Spinal cord (tissue), 10 donors: ENCODE results near the gene BIRC2. TPM values are rescaled to one million over a fixed set of nuclear protein-coding genes. Genes with fewer than 3 reads are reported as not detected.

ENCODE experiments used
- DNase-seq, 6 donors: peaks; one replicate each; pipeline versions ENCODE4 v3.0.0 to v3.0.0-alpha.2; 2013 to 2015; ENCODE audit warnings: low spot score in 6 of 6, low read depth in 4 of 6
- H3K27ac ChIP-seq: one replicate; pipeline ENCODE4 v1.5.1; 2013; ENCODE audit warnings: low read depth, low read length, control low read depth
- H3K27me3 ChIP-seq: one replicate; pipeline ENCODE4 v1.6.1; 2013; ENCODE audit warnings: low read length; ENCODE audit not compliant: control insufficient read depth, insufficient read depth
- H3K36me3 ChIP-seq: one replicate; pipeline ENCODE4 v1.6.1; 2013; ENCODE audit warnings: low read length; ENCODE audit not compliant: control insufficient read depth, insufficient read depth
- H3K4me1 ChIP-seq: one replicate; pipeline ENCODE4 v1.6.1; 2013; ENCODE audit warnings: low read length; ENCODE audit not compliant: control insufficient read depth, insufficient read depth
- H3K4me3 ChIP-seq: one replicate; pipeline ENCODE4 v1.5.1; 2013; ENCODE audit warnings: low read depth, low read length, control low read depth
- H3K9me3 ChIP-seq: one replicate; pipeline ENCODE4 v1.6.1; 2013; ENCODE audit warnings: low read length; ENCODE audit not compliant: control insufficient read depth, insufficient read depth
- WGBS: methylation state at CpG from one replicate; pipeline ENCODE4 v1.1.5; 2013; ENCODE audit warnings: missing lambda C conversion rate; ENCODE audit not compliant: insufficient coverage; 5-methylcytosine and 5-hydroxymethylcytosine counted together
- polyA plus RNA-seq, 2 donors: library from polyadenylated mRNA; unstranded; fragments of 120-200 nt; gene quantifications; one replicate each; pipeline ENCODE4 v1.2.1, GENCODE V29; 2013; ENCODE audit not compliant: insufficient read length in 2 of 2
- total RNA-seq, 2 donors: library from RNA; depleted of rRNA in 1 of 2; stranded (reverse); fragments of 120-200 nt in 1 of 2; fragments of >200 nt in 1 of 2; gene quantifications; one replicate each; pipeline versions ENCODE4 v1.2.3 to v1.2.4, GENCODE V29; 2013 to 2014
- donor health status: healthy.

Gene BIRC2
- total and polyA plus RNA-seq, 4 donors, result 47.1 to 109 (median 76.9) TPM

DNA sequence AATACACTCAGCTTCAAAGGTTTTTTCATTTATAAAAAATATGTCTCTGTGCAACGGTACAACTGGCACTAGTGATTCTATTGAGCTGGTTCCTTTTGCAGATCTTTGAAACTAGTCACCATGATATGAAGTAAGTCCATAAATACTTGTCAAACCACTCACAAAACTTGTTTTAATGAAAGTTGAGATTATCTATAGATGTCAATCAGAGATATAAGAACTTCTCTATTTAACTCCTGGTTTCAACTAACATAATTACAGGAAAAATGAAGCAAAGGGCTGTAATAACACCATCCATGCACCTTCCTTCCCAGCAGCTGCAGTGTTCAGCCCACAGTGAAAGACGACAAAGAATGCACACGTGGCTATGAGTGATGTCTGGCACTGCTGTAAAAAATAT, 60.9 kb downstream of the BIRC2 start:
- Histone ChIP-seq H3K4me3 (no peak overlapping the region), H3K27ac (no peak overlapping the region), H3K4me1 (no peaks in the 10 kb centered on the region), H3K36me3 (peaks cover 4% of the 10 kb centered on the region), H3K9me3 (no peaks in the 10 kb centered on the region), H3K27me3 (no peaks in the 10 kb centered on the region)
- no peak for DNase-seq
- WGBS, result no CpG with 5 or more reads among the region's 3 CpGs

DNA sequence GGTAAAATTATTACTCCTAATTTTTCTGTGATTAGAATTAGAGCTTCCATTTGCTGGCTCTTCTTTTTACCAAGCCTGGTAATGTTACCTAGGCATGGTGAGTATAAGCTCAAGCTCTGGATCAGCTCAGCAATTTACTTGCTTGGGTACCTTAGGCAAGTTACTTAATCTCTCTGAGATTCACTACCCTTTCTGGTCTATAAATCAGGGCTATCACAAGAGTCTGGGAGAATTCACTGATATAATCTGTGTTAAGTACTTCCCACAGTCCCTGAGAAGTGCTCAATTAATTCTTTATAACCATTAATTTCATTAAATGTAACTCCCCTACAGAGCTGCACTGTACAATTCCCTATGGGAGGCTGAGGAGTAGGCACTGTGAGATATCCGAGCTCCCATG, 61.3 kb downstream of the BIRC2 start:
- Histone ChIP-seq H3K4me1 (no peaks in the 10 kb centered on the region), H3K4me3 (no peak overlapping the region), H3K27me3 (no peaks in the 10 kb centered on the region), H3K27ac (no peak overlapping the region), H3K9me3 (no peaks in the 10 kb centered on the region), H3K36me3 (peaks cover 2% of the 10 kb centered on the region)
- WGBS, result no CpG with 5 or more reads among the region's 1 CpG
- peak in 1 of 6 donors; percentile 37 for DNase-seq

DNA sequence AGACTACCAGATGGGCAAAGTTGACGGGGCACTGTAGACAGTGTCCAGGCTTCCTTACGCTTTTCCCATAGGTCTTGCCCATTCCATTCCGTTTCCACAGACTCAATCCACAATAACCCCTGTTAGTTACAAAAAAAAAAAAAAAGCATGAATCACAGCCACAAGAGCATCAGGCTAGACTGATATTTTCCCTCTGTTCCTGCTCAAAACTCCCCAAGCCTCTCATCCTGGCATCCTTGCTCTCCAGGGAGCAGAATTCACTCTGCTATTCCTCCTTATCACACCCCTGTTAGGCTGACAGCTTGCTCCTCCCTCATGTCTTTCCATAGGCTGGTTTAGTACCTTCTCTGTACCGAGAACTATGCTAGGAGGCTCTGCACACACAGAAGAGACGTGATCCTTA, 63.4 kb downstream of the BIRC2 start:
- Histone ChIP-seq H3K4me1 (no peaks in the 10 kb centered on the region), H3K27me3 (no peaks in the 10 kb centered on the region), H3K4me3 (no peak overlapping the region), H3K36me3 (peaks cover 2% of the 10 kb centered on the region), H3K27ac (no peak overlapping the region), H3K9me3 (peaks cover 7% of the 10 kb centered on the region)
- WGBS, result 73% methylated on average over 3 of the region's 5 CpGs
- DNase-seq, result peak in 1 of 6 donors; percentile 45

DNA sequence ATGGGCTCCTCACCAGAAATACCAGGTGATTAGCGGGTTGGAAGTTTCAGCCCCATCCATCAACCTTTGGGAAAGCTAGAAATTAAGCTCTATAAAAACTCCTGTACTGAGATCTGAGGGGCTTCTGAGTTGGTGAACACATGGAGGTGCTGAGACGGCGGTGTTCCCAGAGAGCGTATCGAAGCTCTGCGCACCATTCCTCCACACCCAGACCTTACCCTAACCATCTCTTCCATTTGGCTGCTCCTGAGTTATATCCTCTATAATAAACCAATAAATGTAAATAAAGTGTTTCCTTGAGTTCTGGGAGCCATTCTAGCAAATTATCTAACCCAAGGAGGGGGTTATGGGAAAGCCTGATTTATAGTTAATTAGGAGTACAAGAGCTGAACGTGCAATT, 64.1 kb downstream of the BIRC2 start:
- Histone ChIP-seq H3K4me1 (no peaks in the 10 kb centered on the region), H3K27me3 (no peaks in the 10 kb centered on the region), H3K9me3 (peaks cover 7% of the 10 kb centered on the region), H3K36me3 (peaks cover 2% of the 10 kb centered on the region), H3K27ac (no peak overlapping the region), H3K4me3 (no peak overlapping the region)
- peak in 1 of 6 donors; percentile 57 for DNase-seq
- 50% methylated on average over 1 of the region's 7 CpGs for WGBS

DNA sequence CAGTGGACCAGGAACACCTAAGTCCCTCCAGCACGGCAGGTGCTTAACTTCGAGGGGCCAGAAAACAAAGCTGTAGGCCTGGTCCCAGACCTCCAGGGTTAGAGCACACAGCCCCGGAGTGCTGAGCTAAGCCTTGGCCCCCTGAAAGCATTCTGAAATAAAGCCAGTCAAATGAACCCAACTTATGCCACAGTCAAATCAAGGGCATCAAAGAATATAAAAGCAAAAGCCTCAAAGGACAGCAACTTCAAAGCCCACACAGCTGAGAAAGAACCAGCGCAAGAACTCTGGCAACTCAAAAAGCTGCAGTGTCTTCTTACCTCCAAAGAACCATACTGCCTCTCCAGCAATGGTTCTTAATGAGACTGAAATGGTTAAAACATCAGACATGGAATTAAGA, 66.5 kb downstream of the BIRC2 start:
- no peaks in the 10 kb centered on the region for H3K4me1 ChIP-seq
- no peaks in the 10 kb centered on the region for H3K27me3 ChIP-seq
- no peak overlapping the region for H3K4me3 ChIP-seq
- no peak for DNase-seq
- H3K27ac ChIP-seq, result no peak overlapping the region
- 98% methylated on average over 4 of the region's 4 CpGs for WGBS
- peaks cover 2% of the 10 kb centered on the region for H3K36me3 ChIP-seq
- H3K9me3 ChIP-seq, result peaks cover 10% of the 10 kb centered on the region

DNA sequence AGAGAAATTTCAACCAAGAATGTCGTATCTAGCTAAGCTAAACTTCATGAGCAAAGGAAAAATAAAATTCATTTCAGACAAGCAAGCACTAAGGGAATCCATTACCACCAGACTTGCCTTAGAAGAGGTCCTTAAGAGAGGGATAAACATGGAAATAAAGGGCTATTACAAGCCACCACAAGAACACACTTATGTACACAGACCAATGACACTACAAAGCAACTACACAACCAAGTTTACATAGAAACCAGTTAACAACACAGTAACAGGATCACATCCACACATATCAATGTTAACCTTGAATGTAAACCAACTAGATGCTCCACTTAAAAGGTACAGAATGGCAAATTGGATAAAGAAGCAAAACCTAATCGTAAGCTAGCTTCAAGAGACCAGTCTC, 67.5 kb downstream of the BIRC2 start:
- Histone ChIP-seq H3K4me3 (no peak overlapping the region), H3K4me1 (no peaks in the 10 kb centered on the region), H3K27me3 (no peaks in the 10 kb centered on the region), H3K9me3 (peaks cover 10% of the 10 kb centered on the region), H3K36me3 (peaks cover 2% of the 10 kb centered on the region), H3K27ac (no peak overlapping the region)
- DNase-seq, result no peak
- WGBS, result 100% methylated on average over 1 of the region's 2 CpGs

DNA sequence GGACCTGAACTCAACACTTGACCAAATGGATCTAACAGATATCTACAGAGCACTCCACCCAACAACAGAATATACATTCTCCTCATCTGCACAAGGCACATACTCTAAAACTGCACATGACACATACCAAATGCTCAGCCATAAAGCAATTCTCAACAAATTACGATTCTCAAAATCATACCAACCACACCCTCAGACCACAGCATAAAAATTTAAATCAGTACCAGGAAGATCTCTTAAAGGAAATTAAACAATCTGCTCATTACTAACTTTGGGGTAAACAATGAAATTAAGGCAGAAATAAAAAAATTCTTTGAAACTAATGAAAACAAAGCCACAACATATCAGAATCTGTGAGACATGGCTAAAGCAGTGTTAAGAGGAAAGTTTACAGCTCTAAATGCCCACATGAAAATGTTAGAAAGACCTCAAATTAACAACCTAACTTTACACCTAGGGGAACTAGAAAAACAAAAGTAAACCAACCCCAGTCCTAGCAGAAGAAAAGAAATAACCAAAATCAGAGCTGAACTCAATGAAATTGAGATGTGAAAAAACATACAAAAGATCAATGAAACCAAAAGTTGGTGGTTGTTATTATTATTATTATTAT, 68.4 kb downstream of the BIRC2 start:
- Histone ChIP-seq H3K27me3 (no peaks in the 10 kb centered on the region), H3K27ac (no peak overlapping the region), H3K36me3 (peaks cover 2% of the 10 kb centered on the region), H3K4me1 (no peaks in the 10 kb centered on the region), H3K9me3 (peaks cover 10% of the 10 kb centered on the region), H3K4me3 (no peak overlapping the region)
- no peak for DNase-seq
- 100% methylated on average over 1 of the region's 1 CpG for WGBS

DNA sequence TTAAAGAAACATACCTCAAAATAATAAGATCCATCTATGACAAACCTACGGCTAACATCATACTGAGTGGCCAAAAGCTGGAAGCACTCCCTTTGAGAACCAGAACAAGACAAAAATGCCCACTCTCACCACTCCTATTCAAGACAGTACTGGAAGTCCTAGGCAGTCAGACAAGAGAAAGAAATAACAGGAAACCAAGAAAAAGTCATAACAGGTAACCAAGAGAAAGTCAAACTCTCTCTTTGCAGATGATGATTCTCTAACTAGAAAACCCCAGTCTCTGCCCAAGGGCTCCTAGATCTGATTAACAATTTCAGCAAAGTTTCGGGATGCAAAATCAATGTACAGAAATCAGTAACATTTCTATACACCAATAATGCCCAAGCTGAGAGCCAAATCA, 70.0 kb downstream of the BIRC2 start:
- peaks cover 10% of the 10 kb centered on the region for H3K9me3 ChIP-seq
- no peaks in the 10 kb centered on the region for H3K27me3 ChIP-seq
- H3K4me1 ChIP-seq, result no peaks in the 10 kb centered on the region
- peaks cover 2% of the 10 kb centered on the region for H3K36me3 ChIP-seq
- H3K27ac ChIP-seq, result no peak overlapping the region
- 100% methylated on average over 1 of the region's 2 CpGs for WGBS
- no peak for DNase-seq
- H3K4me3 ChIP-seq, result no peak overlapping the region

DNA sequence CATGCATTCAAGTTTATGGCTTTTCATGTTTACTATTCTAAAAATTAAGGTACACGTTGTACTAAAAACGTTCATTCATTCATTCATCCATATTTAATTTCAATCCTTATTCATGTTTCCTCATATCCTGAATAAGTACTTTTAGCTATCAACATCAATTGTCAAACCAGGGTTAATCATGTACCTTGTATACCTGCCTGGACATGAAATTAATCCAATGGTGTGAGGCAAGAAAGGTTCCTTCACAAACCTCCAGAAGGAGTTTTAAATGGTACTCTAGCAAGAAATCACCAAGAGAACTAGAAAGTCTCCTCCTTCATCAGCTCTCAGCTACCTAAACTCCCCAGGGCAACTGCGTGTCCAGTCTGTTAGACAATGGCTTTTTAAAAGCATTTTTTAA, 72.2 kb downstream of the BIRC2 start:
- Histone ChIP-seq H3K27me3 (no peaks in the 10 kb centered on the region), H3K27ac (no peak overlapping the region)

DNA sequence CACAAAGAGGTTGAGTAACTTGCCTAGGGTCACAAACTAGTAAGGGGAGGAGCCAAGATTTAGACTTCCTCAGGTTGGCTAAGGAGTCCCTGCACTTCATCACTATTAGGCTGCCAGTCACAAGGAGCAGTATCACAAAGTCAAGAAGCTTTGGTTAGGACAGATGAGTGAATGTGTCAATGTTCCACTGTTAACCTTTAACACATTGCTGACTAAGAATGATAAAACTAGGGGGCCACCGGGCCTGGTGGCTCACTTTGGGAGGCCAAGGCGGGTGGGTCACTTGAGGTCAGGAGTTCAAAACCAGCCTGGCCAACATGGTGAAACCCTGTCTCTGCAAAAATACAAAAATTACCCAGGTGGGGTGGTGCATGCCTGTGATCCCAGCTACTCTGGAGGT, 73.5 kb downstream of the BIRC2 start:
- Histone ChIP-seq H3K36me3 (no peaks in the 10 kb centered on the region), H3K4me1 (no peaks in the 10 kb centered on the region), H3K27ac (no peak overlapping the region), H3K4me3 (no peak overlapping the region), H3K9me3 (peaks cover 3% of the 10 kb centered on the region), H3K27me3 (no peaks in the 10 kb centered on the region)
- WGBS, result 79% methylated on average over 2 of the region's 2 CpGs
- no peak for DNase-seq

More for the DNA sequence above, 72.2 kb downstream of the BIRC2 start:
- H3K4me1 ChIP-seq, result no peaks in the 10 kb centered on the region
- DNase-seq, result no peak
- no peak overlapping the region for H3K4me3 ChIP-seq
- H3K36me3 ChIP-seq, result no peaks in the 10 kb centered on the region
- WGBS, result no CpG with 5 or more reads among the region's 3 CpGs
- H3K9me3 ChIP-seq, result peaks cover 8% of the 10 kb centered on the region
